HFFc6 (cell line): ENCODE results near the gene AATF. TPM values are rescaled to one million over a fixed set of nuclear protein-coding genes. Genes with fewer than 3 reads are reported as not detected.
A peak's percentile ranks its signal among the peaks of the same experiment; 100 is the strongest.

Source experiments
- DNase-seq: peaks from one replicate; pipeline ENCODE4 v3.0.0-alpha.2; 2018
- H3K27ac Mint-ChIP-seq: 2 replicates; pipeline ENCODE4 v1.8.0; 2020; ENCODE audit warnings: mild to moderate bottlenecking, mixed read lengths
- H3K27me3 Mint-ChIP-seq: 2 replicates; pipeline ENCODE4 v1.8.0; 2021; ENCODE audit warnings: mild to moderate bottlenecking, moderate library complexity, mixed read lengths; ENCODE audit not compliant: insufficient read depth
- H3K36me3 Mint-ChIP-seq: 2 replicates; pipeline ENCODE4 v1.8.0; 2021; ENCODE audit warnings: low read depth, mixed read lengths
- H3K4me1 Mint-ChIP-seq: 2 replicates; pipeline ENCODE4 v1.8.0; 2020; ENCODE audit warnings: low read depth, mixed read lengths
- H3K4me3 Mint-ChIP-seq: 2 replicates; pipeline ENCODE4 v1.8.0; 2020; ENCODE audit warnings: mild to moderate bottlenecking, moderate library complexity, mixed read lengths
- H3K9me3 Mint-ChIP-seq: 2 replicates; pipeline ENCODE4 v1.8.0; 2020; ENCODE audit warnings: mild to moderate bottlenecking, mixed read lengths
- CTCF ChIP-seq: fragments of 200-600 bp; sonication (generic); IDR thresholded peaks from 2 replicates; pipeline ENCODE4 v1.5.0; 2021; ENCODE audit warnings: antibody characterized with exemption, mild to moderate bottlenecking
- total RNA-seq, 6 experiments: library from RNA; stranded (reverse); fragmentation: NEBNext Ultra II Directional; extraction: Animal tissue kit (Norgen Biotek cat#: 25700); gene quantifications; 2 replicates in 1 of 6; 3 replicates in 5 of 6; pipeline ENCODE4 v1.2.3, GENCODE V29; 2021

AATF gene
- total RNA-seq, 6 experiments from 2014 or later = 45.1 to 57.1 (median 52.7) TPM

GRCh38 chr17:36931697-36932382, 16.9 kb upstream of the AATF start:
- Mint-ChIP-seq H3K9me3 (no peaks in the 10 kb centered on the region), H3K27ac (no peak overlapping the region), H3K4me1 (peaks cover 18% of the 10 kb centered on the region), H3K27me3 (peaks cover 87% of the 10 kb centered on the region), H3K4me3 (peak overlapping the region; percentile 77), H3K36me3 (no peaks in the 10 kb centered on the region)
- no peak for TF ChIP-seq CTCF
- DNase-seq = no peak

GRCh38 chr17:36932383-36932693, 16.4 kb upstream of the AATF start:
- Mint-ChIP-seq H3K4me1 (peaks cover 18% of the 10 kb centered on the region), H3K36me3 (no peaks in the 10 kb centered on the region), H3K27ac (no peak overlapping the region), H3K9me3 (no peaks in the 10 kb centered on the region), H3K4me3 (peak overlapping the region; percentile 77), H3K27me3 (peaks cover 91% of the 10 kb centered on the region)
- DNase-seq = no peak
- TF ChIP-seq CTCF = no peak

GRCh38 chr17:36932694-36933511, 15.9 kb upstream of the AATF start:
- DNase-seq = no peak
- Mint-ChIP-seq H3K4me3 (no peak overlapping the region; the same call in 1 of the 2 replicates), H3K27me3 (peaks cover 91% of the 10 kb centered on the region), H3K4me1 (peaks cover 20% of the 10 kb centered on the region), H3K36me3 (no peaks in the 10 kb centered on the region), H3K9me3 (0 out of 2 replicates have a peak, but pooled peaks cover 1% of the 10 kb centered on the region), H3K27ac (no peak overlapping the region)
- TF ChIP-seq CTCF = no peak

- TF ChIP-seq CTCF = no peak
- 0 out of 2 replicates have a peak, but pooled peaks cover 3% of the 10 kb centered on the region for H3K9me3 Mint-ChIP-seq
- peaks cover 20% of the 10 kb centered on the region for H3K4me1 Mint-ChIP-seq
- no peaks in the 10 kb centered on the region for H3K36me3 Mint-ChIP-seq
- DNase-seq = no peak
- H3K4me3 Mint-ChIP-seq = peak overlapping the region; percentile 33; the same call in 1 of the 2 replicates
- no peak overlapping the region for H3K27ac Mint-ChIP-seq
- H3K27me3 Mint-ChIP-seq = peaks cover 91% of the 10 kb centered on the region
Measured at GRCh38 chr17:36933512-36934143, 15.1 kb upstream of the AATF start.

GRCh38 chr17:36934144-36934691, 14.5 kb upstream of the AATF start:
- Mint-ChIP-seq H3K27me3 (peaks cover 91% of the 10 kb centered on the region), H3K4me1 (peaks cover 20% of the 10 kb centered on the region), H3K9me3 (0 out of 2 replicates have a peak, but pooled peaks cover 3% of the 10 kb centered on the region), H3K4me3 (peak overlapping the region; percentile 33; the same call in 1 of the 2 replicates), H3K36me3 (no peaks in the 10 kb centered on the region), H3K27ac (no peak overlapping the region)
- DNase-seq = no peak
- TF ChIP-seq CTCF = no peak
